Kidney (tissue), 14 donors: Measurements from ENCODE around the gene MACC1. TPM values are rescaled to one million over a fixed set of nuclear protein-coding genes. Genes with fewer than 3 reads are reported as not detected.

ENCODE experiments used
- DNase-seq, 5 donors: peaks; one replicate each; pipeline ENCODE4 v3.0.0-alpha.2; 2013 to 2020
- FAIRE-seq: peaks from 2 replicates; lab custom pipeline; 2012; peaks lifted over from hg19 to GRCh38; lab: Jason Lieb, UNC
- H3K27ac ChIP-seq, 2 donors: one replicate each; pipeline ENCODE4 v1.7.0; 2013; ENCODE audit warnings: low read depth in 2 of 2, low read length in 2 of 2, inconsistent platforms in 1 of 2
- H3K27me3 ChIP-seq: one replicate; pipeline ENCODE4 v1.7.1; 2013; ENCODE audit warnings: low read length, inconsistent platforms; ENCODE audit not compliant: control insufficient read depth, insufficient read depth
- H3K36me3 ChIP-seq, 3 donors: one replicate each; pipeline versions ENCODE4 v1.7.0 to v1.7.1; 2013; ENCODE audit warnings: low read length in 3 of 3, control low read depth in 1 of 3, inconsistent platforms in 1 of 3; ENCODE audit not compliant: insufficient read depth in 3 of 3, control insufficient read depth in 2 of 3
- H3K4me1 ChIP-seq, 3 donors: one replicate each; pipeline versions ENCODE4 v1.7.0 to v1.7.1; 2013; ENCODE audit warnings: low read length in 3 of 3, inconsistent platforms in 1 of 3, low read depth in 1 of 3; ENCODE audit not compliant: control insufficient read depth in 2 of 3, insufficient read depth in 2 of 3
- H3K4me3 ChIP-seq, 3 donors: one replicate each; pipeline versions ENCODE4 v1.7.0 to v1.8.1; 2013; ENCODE audit warnings: low read length in 3 of 3, control low read depth in 1 of 3, inconsistent platforms in 1 of 3
- H3K9ac ChIP-seq, 3 donors: one replicate each; pipeline versions ENCODE4 v1.7.0 to v1.7.1; 2013; ENCODE audit warnings: low read length in 3 of 3, control low read depth in 1 of 3, inconsistent platforms in 1 of 3
- H3K9me3 ChIP-seq, 3 donors: one replicate each; pipeline versions ENCODE4 v1.7.0 to v1.7.1; 2013; ENCODE audit warnings: low read length in 3 of 3, control low read depth in 1 of 3, inconsistent platforms in 1 of 3; ENCODE audit not compliant: control insufficient read depth in 2 of 3, insufficient read depth in 1 of 3
- CTCF ChIP-seq: IDR thresholded peaks from 3 replicates; pipeline ENCODE4 v1.5.1; 2012; ENCODE audit warnings: mild to moderate bottlenecking, moderate library complexity, borderline replicate concordance; ENCODE audit not compliant: insufficient read depth; ENCODE audit errors: extremely low read depth
- intact Hi-C: fragments of 100-400 bp; cut with DNase I; formaldehyde crosslinking; loops from one replicate; pipeline ENCODE4 v1.11.1; 2022
- polyA plus RNA-seq: library from polyadenylated mRNA; stranded (reverse); fragments of 350-450 nt; fragmentation: Illumina TruSeq; extraction: RNeasy Lipid Tissue Mini Kit (QIAGEN cat#74804); gene quantifications from one replicate; pipeline ENCODE4 v1.2.3, GENCODE V29; 2014; ENCODE audit warnings: low read depth, low replicate concordance; ENCODE audit not compliant: insufficient read depth
- total RNA-seq: library from RNA; stranded (reverse); fragmentation: NEBNext Ultra II Directional; extraction: Animal tissue kit (Norgen Biotek cat#: 25700); gene quantifications from one replicate; pipeline ENCODE4 v1.2.1, GENCODE V29; 2021
- donor health status: control.
- donor health status: control.
- donor health status: control.
- donor health status: control.
- donor health status: control.
- donor health status: DM: yes; HTN: yes; CAD: no.
- donor health status: Normal renal cell carcinoma (clear cell type).

Gene MACC1
- total and polyA plus RNA-seq, 2 donors from 2014 or later: 3.7 to 72.6 TPM

- Histone ChIP-seq H3K36me3 (no peaks in the 10 kb centered on the region), H3K9ac (no peak overlapping the region), H3K27ac (no peak overlapping the region), H3K27me3 (no peaks in the 10 kb centered on the region), H3K4me3 (no peak overlapping the region), H3K9me3 (no peaks in the 10 kb centered on the region), H3K4me1 (no peaks in the 10 kb centered on the region)
- TF ChIP-seq CTCF: no peak
- intact Hi-C loops: no loop called here
- FAIRE-seq (peak; percentile 93), DNase-seq (no peak)
Observed at GRCh38 chr7:20136647-20137046, 80.5 kb downstream of the MACC1 start.

GRCh38 chr7:20133803-20134202, 83.4 kb downstream of the MACC1 start:
- DNase-seq: no peak
- no peaks in the 10 kb centered on the region for H3K9me3 ChIP-seq
- no peak for FAIRE-seq
- intact Hi-C loops: no loop called here
- no peaks in the 10 kb centered on the region for H3K4me1 ChIP-seq
- H3K36me3 ChIP-seq: no peaks in the 10 kb centered on the region
- no peak overlapping the region for H3K4me3 ChIP-seq
- H3K27ac ChIP-seq: no peak overlapping the region
- no peak for TF ChIP-seq CTCF
- H3K27me3 ChIP-seq: no peaks in the 10 kb centered on the region
- no peak overlapping the region for H3K9ac ChIP-seq

- intact Hi-C loops: no loop called here
- DNase-seq: no peak
- no peak for TF ChIP-seq CTCF
- H3K27ac ChIP-seq: no peak overlapping the region
- H3K36me3 ChIP-seq: no peaks in the 10 kb centered on the region
- no peaks in the 10 kb centered on the region for H3K9me3 ChIP-seq
- H3K9ac ChIP-seq: no peak overlapping the region
- no peaks in the 10 kb centered on the region for H3K27me3 ChIP-seq
- H3K4me1 ChIP-seq: peaks cover 0 to 6% (median 0%) of the 10 kb centered on the region in 3 donors
- no peak overlapping the region for H3K4me3 ChIP-seq
- no peak for FAIRE-seq
Observed at GRCh38 chr7:20132585-20132984, 84.6 kb downstream of the MACC1 start.

- H3K9ac ChIP-seq: no peak overlapping the region
- no peak for TF ChIP-seq CTCF
- FAIRE-seq (no peak), DNase-seq (no peak)
- intact Hi-C loops: no loop called here
- H3K36me3 ChIP-seq: no peaks in the 10 kb centered on the region
- no peak overlapping the region for H3K27ac ChIP-seq
- peaks cover 0 to 6% (median 0%) of the 10 kb centered on the region in 3 donors for H3K4me1 ChIP-seq
- no peak overlapping the region for H3K4me3 ChIP-seq
- H3K9me3 ChIP-seq: no peaks in the 10 kb centered on the region
- no peaks in the 10 kb centered on the region for H3K27me3 ChIP-seq
Observed at GRCh38 chr7:20131776-20132175, 85.4 kb downstream of the MACC1 start.
